K562 (cell line): ENCODE measurements around the gene MAPK8IP2. TPM values are rescaled to one million over a fixed set of nuclear protein-coding genes. Genes with fewer than 3 reads are reported as not detected.

Experiments
- CHD4 ChIP-seq: fragments of 200-600 bp; sonication (generic); IDR thresholded peaks from 3 replicates; pipeline ENCODE4 v1.6.1; 2012; ENCODE audit warnings: low read depth, mild to moderate bottlenecking, mixed read lengths, low read length, inconsistent platforms; ENCODE audit not compliant: insufficient read depth, insufficient replicate concordance, poor library complexity, severe bottlenecking
- EHMT2 ChIP-seq: fragments of 450-650 bp; IDR thresholded peaks from 2 replicates; pipeline ENCODE4 v1.6.1; 2018; ENCODE audit warnings: antibody characterized with exemption
- ETV6 ChIP-seq, 3 experiments: fragments of 150-350 bp in 1 of 3; sonication (generic) in 1 of 3; formaldehyde crosslinking in 1 of 3; IDR thresholded peaks; 2 replicates each; pipeline versions ENCODE4 v1.6.1 to v1.8.0; 2014 to 2022; ENCODE audit warnings: borderline replicate concordance in 2 of 3, low read depth in 2 of 3, antibody characterized with exemption in 1 of 3, low read length in 1 of 3, mild to moderate bottlenecking in 1 of 3, missing genetic modification reagents in 1 of 3
- FOXJ3 ChIP-seq: sonication (generic); formaldehyde crosslinking; IDR thresholded peaks from 2 replicates; pipeline ENCODE4 v1.4.0; 2020; ENCODE audit warnings: mild to moderate bottlenecking, missing genetic modification reagents
- KLF13 ChIP-seq: fragments of 450-650 bp; IDR thresholded peaks from 2 replicates; pipeline ENCODE4 v1.6.1; 2016; ENCODE audit warnings: missing genetic modification characterization, low read depth, mild to moderate bottlenecking, missing compliant biosample characterization, moderate library complexity, borderline replicate concordance
- MLLT1 ChIP-seq, 2 experiments: fragments of 450-650 bp; IDR thresholded peaks; 2 replicates each; pipeline ENCODE4 v1.6.1; 2016
- MXD1 ChIP-seq: fragments of 250-450 bp; sonication (Bioruptor Pico); IDR thresholded peaks from 2 replicates; pipeline ENCODE4 v1.8.0; 2021; ENCODE audit warnings: borderline replicate concordance, mild to moderate bottlenecking, moderate library complexity; ENCODE audit not compliant: poor library complexity, severe bottlenecking
- NKRF ChIP-seq: fragments of 450-650 bp; IDR thresholded peaks from 2 replicates; pipeline ENCODE4 v1.6.1; 2016; ENCODE audit warnings: borderline replicate concordance
- NRF1 ChIP-seq, 2 experiments: fragments of 450-650 bp; IDR thresholded peaks in 1 of 2; conservative IDR thresholded peaks in 1 of 2; 2 replicates each; pipeline ENCODE4 v1.6.1; 2014; ENCODE audit warnings: mild to moderate bottlenecking in 2 of 2
- OTX1 ChIP-seq: fragments of 450-650 bp; formaldehyde crosslinking; IDR thresholded peaks from 2 replicates; pipeline ENCODE4 v1.4.0; 2022; ENCODE audit warnings: mild to moderate bottlenecking
- PATZ1 ChIP-seq: fragments of 250-450 bp; sonication (Bioruptor Pico); IDR thresholded peaks from 2 replicates; pipeline ENCODE4 v1.5.0; 2020; ENCODE audit warnings: mild to moderate bottlenecking, borderline replicate concordance
- PHB2 ChIP-seq: fragments of 450-650 bp; IDR thresholded peaks from 2 replicates; pipeline ENCODE4 v1.6.1; 2017; ENCODE audit warnings: low read depth
- PTRF ChIP-seq: fragments of 450-650 bp; IDR thresholded peaks from 2 replicates; pipeline ENCODE4 v1.6.1; 2016; ENCODE audit warnings: mild to moderate bottlenecking, missing genetic modification characterization, missing compliant biosample characterization
- RBM39 ChIP-seq: fragments of 200-400 bp; formaldehyde crosslinking; optimal IDR thresholded peaks from 2 replicates; pipeline ENCODE3; 2018; ENCODE audit warnings: low read depth, low read length
- TBP ChIP-seq: optimal IDR thresholded peaks from 2 replicates; pipeline ENCODE3; 2011; ENCODE audit warnings: low read depth, low read length, improper control_type of control experiment
- TSHZ1 ChIP-seq: fragments of 250-450 bp; sonication (Bioruptor Pico); IDR thresholded peaks from 2 replicates; pipeline ENCODE4 v1.4.0; 2020; ENCODE audit warnings: mild to moderate bottlenecking, moderate library complexity
- ZNF785 ChIP-seq: fragments of 250-450 bp; sonication (Bioruptor Pico); IDR thresholded peaks from 2 replicates; pipeline ENCODE4 v1.4.0; 2020; ENCODE audit warnings: mild to moderate bottlenecking
- polyA plus RNA-seq, 8 experiments: library from polyadenylated mRNA; depleted of rRNA in 4 of 8; stranded (reverse) in 5 of 8; unstranded in 3 of 8; fragments of >200 nt; fragmentation: Nextera tagmentation in 2 of 8; fragmentation: Illumina TruSeq in 1 of 8; extraction: Ambion mirVana in 2 of 8; extraction: Trizol in 1 of 8; gene quantifications; 2 replicates each; pipeline versions ENCODE4 v1.2.1 to v1.2.3, GENCODE V29; 2011 to 2014; ENCODE audit warnings: inconsistent platforms in 1 of 8, missing spikeins in 1 of 8
- total RNA-seq, 7 experiments: library from RNA; depleted of rRNA in 6 of 7; stranded (reverse); fragments of >200 nt in 6 of 7; fragmentation: Illumina TruSeq in 2 of 7; extraction: Trizol in 2 of 7; gene quantifications; 2 replicates each; pipeline versions ENCODE4 v1.2.1 to v1.2.3, GENCODE V29; 2011 to 2021; ENCODE audit warnings: low replicate concordance in 1 of 7

MAPK8IP2 gene
- total and polyA plus RNA-seq, 9 of the 15 experiments (the other 6 are each of a cell fraction or from before 2014, with no cell fraction given), result 0.01 to 0.47 (median 0.07) TPM; not detected in 2

- no peak for TF ChIP-seq CHD4
- TF ChIP-seq TBP, result no peak
- TF ChIP-seq FOXJ3 (CRISPR knock-in tag), result no peak
- peak; percentile 59; the same call in 1 of the 2 replicates for TF ChIP-seq EHMT2
- no peak for TF ChIP-seq PTRF (tag)
- peak; percentile 68; the same call in 1 of the 2 replicates for TF ChIP-seq OTX1 (CRISPR knock-in tag)
- TF ChIP-seq ZNF785 (CRISPR knock-in tag), result no peak
- TF ChIP-seq MXD1 (CRISPR knock-in tag), result no peak
- no peak for TF ChIP-seq RBM39
- peak in 1 of 2 experiments; percentile 52; a peak in 2 of 4 replicates for TF ChIP-seq NRF1 (conservative IDR thresholded peaks at IDR 0.05 in 1 of 2, IDR thresholded peaks at IDR 0.05 in 1 of 2)
- peak; percentile 27 for TF ChIP-seq NKRF
- no peak for TF ChIP-seq TSHZ1 (CRISPR knock-in tag)
- TF ChIP-seq PATZ1 (CRISPR knock-in tag), result no peak
- no peak for TF ChIP-seq ETV6 (IDR thresholded peaks at IDR 0.05; ENCODE audit: borderline replicate concordance in 1 of 2, low read depth in 2 of 2, low read length in 1 of 2)
- TF ChIP-seq ETV6 (CRISPR knock-in tag; IDR thresholded peaks at IDR 0.05; ENCODE audit: borderline replicate concordance), result no peak
- TF ChIP-seq PHB2, result peak; percentile 31; the same call in 1 of the 2 replicates
- TF ChIP-seq KLF13 (tag), result no peak
- TF ChIP-seq MLLT1 (IDR thresholded peaks at IDR 0.05), result peak in 1 of 2 experiments; percentile 46; a peak in 1 of 4 replicates
Observed at GRCh38 chr22:50628543-50629134, 28.0 kb downstream of the MAPK8IP2 start (continued).
